ENCODE measurements around the gene ANKRD13B. TPM values are rescaled to one million over a fixed set of nuclear protein-coding genes. Genes with fewer than 3 reads are reported as not detected.

Gene ANKRD13B
- total and polyA plus RNA-seq, 5 donors, result 5.0 to 11.0 (median 6.7) TPM

DNA sequence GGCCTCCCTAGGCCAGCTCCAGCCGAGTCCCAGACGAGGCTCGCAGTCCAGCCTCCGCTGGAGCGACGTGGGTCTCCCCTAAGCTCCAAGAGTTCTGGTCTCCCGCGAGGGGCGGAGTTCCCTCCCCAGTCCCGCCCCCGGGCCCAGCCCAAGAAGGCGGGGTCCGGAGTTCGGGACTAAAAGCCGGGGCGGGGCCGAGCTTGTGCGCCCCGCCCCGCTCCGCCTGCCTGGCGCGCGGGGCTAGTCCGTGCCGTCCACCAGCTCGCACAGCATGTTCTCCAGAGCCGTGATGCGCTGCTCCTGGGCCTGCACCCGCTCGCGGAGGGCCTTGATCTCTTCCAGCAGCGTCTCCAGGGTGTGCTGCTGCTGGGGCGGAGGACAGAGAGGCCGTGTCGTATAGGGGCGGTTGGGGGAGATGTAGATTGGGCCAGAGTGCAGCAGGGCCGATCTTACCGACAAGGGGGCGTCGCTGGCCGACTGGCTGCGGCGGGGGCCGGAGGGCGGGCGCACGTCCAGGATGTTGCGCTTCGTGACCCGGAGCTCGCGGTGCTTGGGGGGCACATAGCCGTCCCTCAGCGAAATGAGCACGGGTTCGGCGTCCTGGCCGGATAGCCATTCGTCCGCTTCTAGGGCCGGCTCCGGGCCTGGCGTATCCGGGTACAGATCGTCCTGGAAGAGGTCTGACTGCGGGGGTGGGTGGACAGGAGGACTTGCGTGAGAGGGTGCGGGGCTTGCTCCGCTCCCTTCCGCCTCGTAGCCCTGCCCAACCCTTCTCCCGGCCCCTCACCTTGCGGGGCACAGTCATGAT is 22.8 kb downstream of the ANKRD13B start:
- Histone ChIP-seq H3K4me3 (ENCODE audit: low read length) (peak overlapping the region; percentile 5), H3K27ac (ENCODE audit: low read length) (no peak overlapping the region), H3K4me1 (ENCODE audit: control insufficient read depth, insufficient read depth, low read length) (peaks cover 8% of the 10 kb centered on the region), H3K27me3 (ENCODE audit: control insufficient read depth, insufficient read depth) (no peaks in the 10 kb centered on the region), H3K9me3 (ENCODE audit: control insufficient read depth, low read length) (no peaks in the 10 kb centered on the region)
- WGBS, result 17% methylated on average over 74 of the region's 74 CpGs
- intact Hi-C loops (cut with DNase I), result no loop called here
- ATAC-seq (peak; percentile 75 to 77), DNase-seq (peak; percentile 87 to 97 (median 94))

DNA sequence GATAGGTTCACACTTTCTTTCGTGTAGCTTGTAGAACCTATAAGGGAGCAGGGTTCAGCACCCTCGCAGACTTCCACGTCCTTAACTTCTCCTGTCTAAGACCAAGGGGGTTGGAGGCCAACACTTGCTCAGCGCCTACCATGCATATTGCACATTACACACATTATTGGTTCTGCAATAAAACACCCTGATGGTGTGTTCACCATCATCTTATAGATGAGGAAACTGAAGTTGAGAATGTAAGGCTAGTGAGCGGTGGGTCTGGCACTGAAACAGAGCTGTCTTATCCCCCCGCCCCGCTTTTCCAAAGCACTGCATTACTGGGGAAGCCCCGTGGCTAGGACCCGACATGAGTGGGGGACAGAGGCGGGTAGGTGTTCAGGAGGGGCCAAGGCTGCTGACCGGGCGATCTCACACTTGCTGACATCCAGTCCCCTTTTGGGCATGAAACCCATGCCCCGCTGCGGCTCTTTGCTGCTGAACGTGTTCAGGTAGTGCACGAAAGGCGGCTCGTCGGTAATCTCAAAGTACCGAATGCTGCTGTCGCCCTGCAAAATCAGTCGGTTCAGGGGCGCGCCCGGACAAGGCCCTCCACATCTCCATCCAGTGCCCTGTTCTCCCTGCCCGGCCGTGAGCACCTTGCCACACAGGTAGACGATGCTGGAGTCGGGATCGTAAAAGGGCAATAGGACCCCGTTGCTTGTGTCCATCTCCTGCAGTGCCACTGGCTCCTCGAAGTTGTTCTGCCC is 23.5 kb downstream of the ANKRD13B start:
- Histone ChIP-seq H3K27ac (ENCODE audit: low read length) (no peak overlapping the region), H3K4me1 (ENCODE audit: control insufficient read depth, insufficient read depth, low read length) (peaks cover 10% of the 10 kb centered on the region), H3K27me3 (ENCODE audit: control insufficient read depth, insufficient read depth) (no peaks in the 10 kb centered on the region), H3K9me3 (ENCODE audit: control insufficient read depth, low read length) (no peaks in the 10 kb centered on the region), H3K4me3 (ENCODE audit: low read length) (peak overlapping the region; percentile 5)
- 59% methylated on average over 32 of the region's 32 CpGs for WGBS
- DNase-seq (peak in 1 of 3 donors; percentile 60), ATAC-seq (no peak)
- intact Hi-C loops (cut with DNase I), result no loop called here

DNA sequence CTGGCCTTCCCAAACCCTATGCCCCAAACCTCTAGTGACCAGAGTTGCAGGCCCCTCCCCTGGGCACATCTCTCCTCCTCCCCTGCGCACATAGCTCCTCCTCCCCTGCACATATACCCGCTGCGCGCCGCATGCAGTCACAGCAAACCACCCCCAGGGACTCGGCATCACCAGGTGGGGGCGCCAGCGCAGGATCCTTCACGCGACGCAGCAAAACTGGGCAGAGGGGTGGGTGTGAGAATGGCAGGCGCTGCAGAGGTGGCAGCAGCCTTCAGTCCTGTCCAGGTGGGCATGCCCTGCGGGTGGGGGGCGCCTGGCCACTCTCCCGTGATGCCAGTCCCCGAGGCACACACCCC is 24.2 kb downstream of the ANKRD13B start:
- H3K27ac ChIP-seq (ENCODE audit: low read length), result no peak overlapping the region
- ATAC-seq, result peak; percentile 16 to 31

DNA sequence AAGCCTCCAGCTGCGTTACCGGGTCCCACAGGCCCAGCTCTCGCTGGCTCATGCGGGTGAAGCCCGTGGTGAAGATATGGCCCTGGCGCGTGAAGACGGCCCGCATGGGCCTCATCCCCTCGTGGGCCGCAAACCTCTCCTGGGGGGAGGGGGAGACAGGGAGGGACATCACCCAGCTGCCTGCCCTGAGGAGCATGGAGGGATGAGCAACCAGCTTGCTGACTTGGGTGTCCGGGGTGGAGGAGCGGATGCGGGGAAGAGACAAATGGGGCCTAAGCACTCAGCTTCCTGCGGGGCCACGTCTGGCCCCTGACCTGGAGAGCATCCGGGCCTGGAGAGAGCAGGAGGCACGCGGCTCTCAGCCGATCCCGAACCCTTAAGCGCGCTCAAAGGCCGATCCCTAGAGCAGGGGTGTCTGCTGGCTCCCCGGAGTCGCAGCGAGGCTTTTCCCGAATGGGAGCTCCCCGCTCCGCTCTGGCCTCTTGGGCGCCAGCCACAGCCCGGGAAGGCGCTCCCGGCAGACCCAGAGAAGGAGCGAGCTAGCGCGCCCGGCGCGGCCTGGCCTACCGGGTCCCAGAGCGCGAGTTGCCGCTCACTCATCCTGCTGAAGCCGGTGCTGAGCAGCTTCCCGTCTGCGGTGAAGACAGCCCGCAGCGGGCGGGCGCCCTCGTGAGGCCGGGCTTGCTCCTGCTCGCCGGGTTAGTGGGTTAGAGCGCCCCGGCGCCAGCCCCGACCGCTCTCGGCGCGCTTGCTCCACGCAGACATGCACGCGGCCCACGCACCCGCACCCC is 24.7 kb downstream of the ANKRD13B start:
- Histone ChIP-seq H3K4me3 (ENCODE audit: low read length) (peak overlapping the region; percentile 3), H3K4me1 (ENCODE audit: control insufficient read depth, insufficient read depth, low read length) (peaks cover 10% of the 10 kb centered on the region), H3K27ac (ENCODE audit: low read length) (no peak overlapping the region), H3K27me3 (ENCODE audit: control insufficient read depth, insufficient read depth) (no peaks in the 10 kb centered on the region), H3K9me3 (ENCODE audit: control insufficient read depth, low read length) (no peaks in the 10 kb centered on the region)
- 15% methylated on average over 68 of the region's 68 CpGs for WGBS
- DNase-seq (peak; percentile 72 to 92 (median 91)), ATAC-seq (peak; percentile 2 to 3)
- intact Hi-C loops (cut with DNase I), result no loop called here

More for the DNA sequence above, 24.2 kb downstream of the ANKRD13B start:
- peak; percentile 77 to 90 (median 90) for DNase-seq
- peaks cover 10% of the 10 kb centered on the region for H3K4me1 ChIP-seq (ENCODE audit: control insufficient read depth, insufficient read depth, low read length)
- 23% methylated on average over 16 of the region's 16 CpGs for WGBS
- intact Hi-C loops (cut with DNase I), result no loop called here
- H3K9me3 ChIP-seq (ENCODE audit: control insufficient read depth, low read length), result no peaks in the 10 kb centered on the region
- no peak overlapping the region for H3K4me3 ChIP-seq (ENCODE audit: low read length)
- no peaks in the 10 kb centered on the region for H3K27me3 ChIP-seq (ENCODE audit: control insufficient read depth, insufficient read depth)

DNA sequence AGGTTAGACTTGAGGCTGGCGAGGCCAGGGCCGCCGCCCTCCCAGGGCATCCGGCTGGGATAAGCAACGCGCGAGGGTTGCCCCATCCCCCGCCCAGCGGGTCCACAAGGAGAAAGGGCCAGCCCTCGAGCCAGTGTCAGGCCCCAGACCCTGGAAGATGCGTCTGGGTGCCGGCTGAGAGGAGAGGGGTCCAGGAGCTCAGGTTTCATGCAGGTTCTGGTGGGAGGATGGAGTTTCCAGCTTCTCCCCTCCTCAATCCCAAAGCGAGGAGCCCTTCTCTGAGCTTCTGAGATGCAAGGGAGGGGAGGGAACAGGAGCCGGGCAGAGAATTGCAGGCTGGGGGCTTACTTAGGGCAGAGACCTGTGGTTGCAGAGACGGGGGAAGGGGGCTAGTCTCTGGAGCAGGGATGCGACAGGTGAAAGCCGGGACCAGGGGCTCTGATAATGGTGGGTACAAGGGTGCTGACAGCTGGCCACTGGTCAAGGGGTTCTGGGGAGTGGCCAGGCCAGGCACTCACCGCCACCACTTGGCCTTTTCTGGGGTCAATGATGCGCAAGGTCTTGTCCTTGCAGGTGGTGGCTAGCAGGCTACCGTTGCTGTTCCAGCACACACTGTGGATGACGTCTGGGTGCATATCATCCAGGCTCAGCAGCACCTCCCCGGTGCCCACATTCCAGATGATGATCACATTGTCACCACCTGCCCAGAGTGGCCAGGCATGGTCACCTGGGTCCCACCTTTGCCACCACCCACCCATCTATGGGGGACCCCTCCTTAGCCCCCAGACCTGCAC is 25.5 kb downstream of the ANKRD13B start:
- H3K4me3 ChIP-seq (ENCODE audit: low read length), result no peak overlapping the region
- DNase-seq, result peak in 1 of 3 donors; percentile 48
- H3K27me3 ChIP-seq (ENCODE audit: control insufficient read depth, insufficient read depth), result no peaks in the 10 kb centered on the region
- WGBS, result 49% methylated on average over 22 of the region's 22 CpGs
- ATAC-seq, result no peak
- peak overlapping the region; percentile 40 for H3K27ac ChIP-seq (ENCODE audit: low read length)
- H3K9me3 ChIP-seq (ENCODE audit: control insufficient read depth, low read length), result no peaks in the 10 kb centered on the region
- H3K4me1 ChIP-seq (ENCODE audit: control insufficient read depth, insufficient read depth, low read length), result peaks cover 16% of the 10 kb centered on the region
- intact Hi-C loops (cut with DNase I), result no loop called here

DNA sequence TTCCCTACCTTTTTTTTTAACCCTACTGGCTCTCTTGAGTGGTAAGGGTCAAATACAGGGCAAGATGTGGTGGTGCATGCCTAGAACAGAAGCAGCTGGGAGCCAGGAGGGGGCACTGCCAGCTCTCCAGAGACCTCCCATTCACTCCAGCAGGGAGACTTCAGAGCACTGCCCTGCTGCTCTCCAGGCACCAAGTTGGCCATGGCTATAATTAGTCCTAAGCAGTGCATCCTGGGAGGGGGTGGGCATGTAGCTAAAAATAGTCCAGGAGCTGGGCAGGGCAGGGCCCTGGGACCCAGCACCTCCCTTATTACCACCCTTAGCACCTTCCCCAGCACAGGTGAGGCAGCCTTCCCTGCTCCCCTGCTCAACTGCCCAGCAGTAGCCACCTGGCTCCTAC is 26.3 kb downstream of the ANKRD13B start:
- DNase-seq (peak in 2 of 3 donors; percentile 73 to 75), ATAC-seq (peak; percentile 5 to 23)
- no peak overlapping the region for H3K4me3 ChIP-seq (ENCODE audit: low read length)
- no peaks in the 10 kb centered on the region for H3K27me3 ChIP-seq (ENCODE audit: control insufficient read depth, insufficient read depth)
- intact Hi-C loops (cut with DNase I), result no loop called here
- peak overlapping the region; percentile 81 for H3K27ac ChIP-seq (ENCODE audit: low read length)
- no peaks in the 10 kb centered on the region for H3K9me3 ChIP-seq (ENCODE audit: control insufficient read depth, low read length)
- H3K4me1 ChIP-seq (ENCODE audit: control insufficient read depth, insufficient read depth, low read length), result peaks cover 11% of the 10 kb centered on the region

DNA sequence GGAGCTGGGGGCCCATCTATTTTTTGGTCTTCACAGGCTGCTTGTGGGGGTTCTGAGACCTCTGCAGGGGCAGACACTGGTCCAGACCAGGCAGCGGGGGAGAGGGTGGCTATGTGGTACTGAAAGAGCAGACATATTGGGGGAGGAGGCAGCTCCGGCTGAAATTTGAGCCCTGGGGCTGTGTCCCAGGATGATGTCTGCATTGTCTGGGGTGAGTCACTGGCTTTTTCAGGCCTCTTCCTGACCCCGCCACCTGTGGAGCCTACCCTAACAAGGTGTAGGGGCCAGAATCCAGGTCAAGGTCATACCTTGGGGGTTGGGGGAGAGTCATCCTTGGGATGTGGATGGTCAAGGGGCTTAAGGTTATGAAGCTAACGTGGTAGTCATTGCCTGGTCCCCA is 27.3 kb downstream of the ANKRD13B start:
- ATAC-seq (no peak), DNase-seq (peak in 1 of 3 donors; percentile 50)
- H3K27me3 ChIP-seq (ENCODE audit: control insufficient read depth, insufficient read depth), result no peaks in the 10 kb centered on the region
- H3K9me3 ChIP-seq (ENCODE audit: control insufficient read depth, low read length), result no peaks in the 10 kb centered on the region
- 92% methylated on average over 4 of the region's 4 CpGs for WGBS
- peak overlapping the region; percentile 84 for H3K27ac ChIP-seq (ENCODE audit: low read length)
- peaks cover 13% of the 10 kb centered on the region for H3K4me1 ChIP-seq (ENCODE audit: control insufficient read depth, insufficient read depth, low read length)
- intact Hi-C loops (cut with DNase I), result no loop called here
- no peak overlapping the region for H3K4me3 ChIP-seq (ENCODE audit: low read length)

DNA sequence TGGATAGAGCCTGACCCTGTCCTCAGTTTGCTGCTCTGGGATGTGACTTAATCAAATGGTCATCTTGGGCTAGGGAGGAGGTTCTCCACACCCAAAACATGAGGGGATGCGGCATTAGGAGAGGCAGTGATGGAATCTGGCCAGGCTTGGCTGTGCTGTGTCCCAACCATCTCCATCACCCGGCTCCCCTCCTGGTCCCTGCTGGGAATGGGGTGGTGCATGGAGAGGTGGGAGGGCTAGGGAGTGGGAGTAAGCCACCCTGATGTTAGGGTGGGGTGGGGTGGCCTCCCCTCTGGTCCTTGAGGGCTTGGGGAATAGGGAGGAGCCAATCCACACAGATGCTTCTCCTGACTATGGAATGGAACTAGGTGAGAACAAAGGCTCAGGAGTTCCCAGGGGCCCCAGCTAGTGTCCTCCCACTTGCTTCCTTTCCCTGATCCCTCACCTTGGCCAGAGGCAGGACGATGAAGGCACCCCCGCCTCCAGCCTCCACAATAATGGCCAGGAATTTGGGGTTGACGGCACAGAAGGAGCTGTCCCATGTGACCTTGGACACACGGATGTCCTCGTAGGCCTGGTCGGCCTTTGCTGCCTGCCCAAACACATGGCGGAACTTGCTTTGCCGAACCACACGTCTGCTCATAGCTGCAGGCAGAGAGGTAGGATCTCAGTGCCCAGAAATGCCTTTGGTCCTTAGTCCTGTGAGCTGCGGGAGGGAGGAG is 28.0 kb downstream of the ANKRD13B start:
- ATAC-seq (no peak), DNase-seq (peak in 1 of 3 donors; percentile 57)
- intact Hi-C loops (cut with DNase I), result no loop called here
- H3K4me1 ChIP-seq (ENCODE audit: control insufficient read depth, insufficient read depth, low read length), result peaks cover 13% of the 10 kb centered on the region
- no peaks in the 10 kb centered on the region for H3K9me3 ChIP-seq (ENCODE audit: control insufficient read depth, low read length)
- peak overlapping the region; percentile 84 for H3K27ac ChIP-seq (ENCODE audit: low read length)
- no peak overlapping the region for H3K4me3 ChIP-seq (ENCODE audit: low read length)
- H3K27me3 ChIP-seq (ENCODE audit: control insufficient read depth, insufficient read depth), result no peaks in the 10 kb centered on the region
- WGBS, result 79% methylated on average over 12 of the region's 12 CpGs

DNA sequence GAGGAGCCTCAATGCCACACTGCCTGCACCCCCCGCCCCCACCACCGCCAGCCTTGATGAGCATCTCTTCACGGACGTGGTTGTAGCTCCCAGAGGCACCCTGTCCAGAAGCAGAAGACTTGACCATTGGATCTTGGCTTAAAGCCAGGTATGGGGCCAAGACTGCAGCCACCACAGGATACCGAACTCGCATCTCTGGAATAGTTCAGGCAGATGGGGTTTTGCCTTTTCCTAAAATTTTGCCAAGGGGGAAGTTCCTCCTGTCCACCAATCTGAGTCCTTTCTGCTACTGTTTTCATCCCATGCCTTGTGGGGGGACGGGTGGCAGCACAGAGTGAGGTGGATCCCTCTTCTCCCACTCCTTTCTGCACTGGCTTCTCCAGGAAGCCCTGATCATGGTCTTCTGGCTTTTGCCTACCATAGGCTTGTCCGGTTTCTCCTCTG is 28.8 kb downstream of the ANKRD13B start:
- peaks cover 13% of the 10 kb centered on the region for H3K4me1 ChIP-seq (ENCODE audit: control insufficient read depth, insufficient read depth, low read length)
- DNase-seq (peak in 1 of 3 donors; percentile 75), ATAC-seq (no peak)
- WGBS, result 51% methylated on average over 8 of the region's 8 CpGs
- peak overlapping the region; percentile 52 for H3K4me3 ChIP-seq (ENCODE audit: low read length)
- no peaks in the 10 kb centered on the region for H3K27me3 ChIP-seq (ENCODE audit: control insufficient read depth, insufficient read depth)
- intact Hi-C loops (cut with DNase I), result no loop called here
- H3K27ac ChIP-seq (ENCODE audit: low read length), result peak overlapping the region; percentile 84
- no peaks in the 10 kb centered on the region for H3K9me3 ChIP-seq (ENCODE audit: control insufficient read depth, low read length)

All from right cardiac atrium (tissue), 5 donors.